Hindlimb muscle (tissue), 1 donor: Measurements from ENCODE around the gene HEG1. TPM values are rescaled to one million over a fixed set of nuclear protein-coding genes. Genes with fewer than 3 reads are reported as not detected.

Experiments used
- DNase-seq: peaks from one replicate; pipeline ENCODE4 v3.0.0-alpha.2; 2013
- polyA plus RNA-seq: library from polyadenylated mRNA; unstranded; fragments of 120-200 nt; gene quantifications from one replicate; pipeline ENCODE4 v1.2.1, GENCODE V29; 2013; ENCODE audit not compliant: insufficient read length

HEG1 gene
- polyA plus RNA-seq, 1 donor = 27.2 TPM

DNA sequence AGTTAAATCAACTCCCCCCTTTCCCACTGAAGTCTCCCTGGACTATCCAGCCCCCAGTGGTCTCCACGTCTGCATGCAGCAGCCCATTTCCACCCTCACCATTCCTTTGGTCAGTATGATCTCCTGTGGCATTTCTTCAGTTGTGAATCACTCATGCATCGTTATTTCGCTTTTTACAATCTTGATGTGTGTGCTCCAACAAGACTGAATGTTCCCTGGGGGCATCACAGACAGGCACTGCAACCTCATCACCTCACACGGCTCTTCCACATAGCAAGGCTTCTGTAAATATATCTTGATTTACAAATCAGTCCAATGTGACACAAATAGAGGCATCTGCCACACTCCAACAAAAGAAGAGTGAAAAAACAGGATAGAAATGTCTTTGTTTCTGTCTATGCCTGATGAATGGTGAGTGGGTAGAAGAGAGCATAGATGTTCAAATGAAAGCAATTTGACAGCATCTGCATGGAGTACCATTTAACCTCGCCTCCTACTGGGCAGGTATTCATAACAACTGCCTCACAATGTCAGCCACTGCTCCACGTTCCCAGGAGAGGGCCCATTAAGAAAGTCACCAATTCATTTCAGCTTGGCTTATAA is 5.2 kb downstream of the HEG1 start:
- no peak for DNase-seq

DNA sequence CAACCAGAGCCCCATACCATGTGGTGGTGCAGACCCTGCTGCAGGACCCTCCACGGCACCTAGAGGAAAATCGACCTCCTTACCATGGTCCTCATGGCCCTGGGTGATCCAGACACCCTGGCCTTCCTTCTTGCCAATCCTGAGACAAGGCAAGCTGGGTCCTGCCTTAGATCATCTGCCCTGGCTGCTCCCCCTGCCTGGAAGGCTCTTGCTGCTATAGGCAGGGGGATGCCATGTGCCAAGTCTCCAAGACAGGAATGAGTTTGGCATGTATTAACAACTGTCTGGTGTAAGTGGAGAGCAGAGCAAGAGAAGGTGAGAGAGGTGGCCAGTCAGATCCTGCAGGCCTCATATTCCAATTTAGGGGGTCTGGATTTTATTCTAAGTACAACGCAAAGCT is 7.5 kb downstream of the HEG1 start:
- DNase-seq = no peak

DNA sequence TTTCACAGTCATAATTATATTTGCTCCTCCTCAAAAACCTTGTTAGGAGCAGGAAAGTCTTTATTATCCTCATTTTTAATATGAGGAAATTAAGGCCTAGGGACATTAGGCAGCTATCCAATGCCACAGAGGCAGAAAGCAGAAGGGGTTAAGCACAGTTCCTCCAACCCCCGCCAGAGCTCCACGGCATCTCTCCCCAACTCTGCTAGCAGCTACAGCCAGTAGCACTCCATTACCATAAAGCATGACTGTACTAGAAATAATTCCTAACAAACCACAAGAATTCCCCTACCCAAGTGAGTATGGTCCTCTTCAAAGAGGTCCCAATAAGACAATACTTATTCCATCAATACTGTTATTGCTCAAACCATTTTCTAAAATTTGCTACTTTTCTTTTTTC is 9.8 kb downstream of the HEG1 start:
- DNase-seq = no peak

DNA sequence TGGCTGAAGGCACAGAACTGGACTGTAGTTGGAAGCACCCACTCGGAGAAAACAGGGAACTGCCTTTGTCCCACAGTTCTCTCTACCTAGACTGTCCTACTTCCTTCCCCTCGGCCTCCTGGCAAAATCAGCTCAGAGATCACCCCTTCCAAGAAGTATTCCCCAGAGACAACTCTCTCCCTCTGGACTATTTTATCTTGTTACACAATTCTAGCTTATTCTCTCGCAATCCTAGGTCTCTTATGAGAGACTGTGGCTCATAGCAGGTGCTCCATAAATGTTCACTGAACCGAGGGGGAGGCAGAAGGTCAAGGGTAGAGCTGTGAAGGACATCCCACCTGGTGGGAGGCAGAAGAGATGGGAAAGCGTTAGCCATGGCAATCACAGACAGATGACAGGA is 10.6 kb downstream of the HEG1 start:
- DNase-seq = no peak

DNA sequence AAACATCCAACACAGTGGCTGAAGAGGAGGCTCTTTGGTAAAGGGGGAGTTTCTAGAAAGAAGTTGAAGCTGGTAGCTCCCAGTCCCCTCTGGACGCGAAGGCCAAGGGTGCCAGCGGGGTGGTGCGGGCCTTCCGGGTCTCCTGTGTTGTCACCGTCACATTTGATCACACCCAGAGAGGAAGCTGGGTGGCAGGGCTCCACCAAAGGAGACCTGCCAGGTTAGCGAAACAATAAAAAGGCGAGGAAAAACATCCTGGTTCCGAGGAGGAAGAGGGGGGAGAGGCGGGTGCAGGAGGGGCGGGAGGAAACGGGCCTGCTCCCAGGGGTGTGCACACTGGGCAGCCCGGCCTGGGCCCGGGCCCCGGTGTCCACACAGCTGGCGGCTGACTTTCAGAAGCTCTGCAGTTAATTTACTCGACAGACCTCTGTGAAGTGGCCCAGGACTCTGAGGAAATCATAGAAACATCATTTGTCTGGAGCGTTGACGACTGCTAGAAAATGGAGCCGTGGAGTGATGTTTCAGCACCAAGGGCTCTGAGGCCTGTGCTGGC is 12.1 kb downstream of the HEG1 start:
- no peak for DNase-seq

DNA sequence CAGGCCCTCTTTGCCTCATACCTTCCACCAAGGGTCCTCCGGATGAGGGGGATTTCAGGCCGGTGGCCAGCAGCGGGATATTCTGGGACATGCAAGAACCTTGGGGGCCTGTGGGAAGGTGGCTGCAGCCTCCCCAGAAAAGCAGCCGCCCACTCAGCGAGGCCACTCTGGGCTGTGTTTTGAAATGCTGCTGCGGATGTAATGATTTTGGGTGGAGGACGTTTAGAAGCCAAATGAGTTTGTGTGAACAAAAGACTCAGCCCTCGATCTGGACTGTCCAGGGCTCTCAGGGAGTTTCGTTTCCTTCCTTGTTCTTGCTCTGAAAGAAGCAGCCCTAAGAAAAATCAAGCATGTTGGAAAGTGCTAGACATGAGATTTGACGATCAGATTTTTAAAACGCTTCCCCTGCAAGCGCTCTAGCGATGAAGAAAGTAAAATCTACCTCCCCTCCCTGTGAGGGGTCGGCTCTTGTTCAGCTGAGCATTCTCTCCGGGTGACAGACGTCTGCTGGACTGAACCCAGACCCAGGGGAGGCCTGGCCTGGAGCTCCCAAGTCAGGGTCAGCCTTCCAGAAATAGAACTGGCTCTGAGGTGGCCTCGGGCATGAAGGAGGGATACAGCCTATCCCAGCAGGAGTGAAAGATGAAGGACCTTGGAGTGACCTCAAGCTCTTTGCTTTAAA is 12.9 kb downstream of the HEG1 start:
- DNase-seq = peak; percentile 71

DNA sequence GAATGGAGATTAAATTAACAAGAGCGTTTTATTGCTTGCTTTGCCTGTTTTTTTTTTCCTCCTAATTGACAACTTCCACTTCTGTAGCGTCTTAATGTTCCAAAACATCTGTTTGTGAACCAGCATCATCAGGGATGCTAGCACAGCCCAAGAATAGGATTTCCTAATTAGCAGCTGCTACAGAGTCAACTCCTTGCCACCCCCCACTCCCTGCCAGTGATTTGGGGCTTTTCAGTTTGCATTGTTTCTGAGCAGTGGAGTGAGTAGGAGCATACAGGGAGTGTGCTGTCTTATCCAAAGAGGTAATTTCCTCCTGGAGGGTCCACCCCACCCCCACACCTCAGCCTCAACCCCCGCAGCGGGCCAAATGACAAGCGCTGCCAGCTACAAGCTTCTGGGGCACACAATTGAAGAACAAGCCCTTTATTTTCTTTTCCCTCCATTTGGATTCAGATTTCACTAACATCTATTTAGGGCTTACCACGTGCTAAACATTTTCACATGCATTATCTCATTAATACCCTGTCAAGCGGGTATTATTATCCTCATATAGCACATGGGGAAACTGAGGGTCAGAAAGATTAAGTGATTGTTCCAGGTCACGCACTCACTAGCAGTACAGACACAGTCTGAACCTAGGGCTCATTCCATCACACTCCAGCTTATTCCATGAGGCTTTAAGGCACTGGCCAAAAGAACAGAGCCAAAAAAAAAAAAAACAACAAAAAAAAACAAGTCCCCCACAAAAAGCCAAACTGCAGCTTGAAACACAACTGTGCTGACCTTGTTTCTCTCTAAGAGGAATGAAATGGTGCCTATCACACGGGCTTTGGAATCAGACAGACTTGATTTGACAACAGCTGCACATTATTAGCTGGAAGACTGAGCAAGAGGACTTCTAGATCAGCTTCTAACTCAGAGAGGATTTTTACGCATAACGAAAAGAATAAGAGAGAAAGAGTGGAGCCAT is 16.4 kb downstream of the HEG1 start:
- DNase-seq = no peak

DNA sequence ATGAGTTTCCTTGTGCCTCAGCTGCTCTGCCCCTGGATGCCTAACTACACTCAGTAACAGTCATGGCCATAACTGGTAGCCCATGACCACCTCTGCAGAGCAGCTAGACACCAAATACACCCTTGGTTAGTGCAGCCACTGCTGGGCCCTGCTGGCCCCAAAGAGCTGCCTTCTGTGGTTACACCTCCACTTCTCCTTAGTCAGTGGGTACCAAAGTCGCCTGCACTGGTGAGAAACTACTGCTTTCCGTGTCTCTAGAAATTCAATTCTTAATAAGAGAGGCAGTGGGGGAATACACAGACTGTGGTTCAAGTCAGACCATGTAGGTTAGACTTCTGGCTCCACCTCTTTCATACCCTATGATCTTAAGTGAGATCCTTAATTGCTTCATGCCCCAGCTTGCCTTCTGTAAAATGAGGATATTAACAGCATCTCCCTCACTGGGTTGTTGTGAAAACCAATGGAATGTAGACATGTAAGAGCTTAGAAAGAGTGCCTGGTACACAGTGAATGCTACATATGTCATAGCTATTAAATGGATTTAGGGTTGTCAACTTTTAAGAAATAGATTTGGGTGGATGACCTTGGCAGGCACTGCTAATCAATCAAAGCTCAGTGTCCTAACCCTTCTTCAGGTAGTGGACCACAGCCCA is 18.2 kb downstream of the HEG1 start:
- DNase-seq = no peak

DNA sequence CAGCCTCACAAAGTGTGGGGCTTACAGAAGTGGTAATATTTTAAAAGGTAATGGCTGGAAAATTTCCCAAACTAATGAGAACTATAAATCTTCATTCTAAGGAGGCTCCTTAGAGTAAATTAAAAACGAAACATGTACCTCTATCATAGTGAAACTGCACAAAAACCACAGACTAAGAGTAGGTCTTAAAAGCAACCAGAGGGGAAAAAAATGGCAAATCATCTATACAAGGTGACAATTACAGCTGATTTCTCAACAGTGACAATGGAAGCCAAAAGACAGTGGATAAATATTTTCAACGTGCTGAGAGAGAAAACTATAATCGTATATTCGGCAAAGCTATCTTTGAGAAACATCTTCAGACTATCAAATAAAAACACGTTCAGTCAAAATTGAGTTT is 20.6 kb downstream of the HEG1 start:
- no peak for DNase-seq

DNA sequence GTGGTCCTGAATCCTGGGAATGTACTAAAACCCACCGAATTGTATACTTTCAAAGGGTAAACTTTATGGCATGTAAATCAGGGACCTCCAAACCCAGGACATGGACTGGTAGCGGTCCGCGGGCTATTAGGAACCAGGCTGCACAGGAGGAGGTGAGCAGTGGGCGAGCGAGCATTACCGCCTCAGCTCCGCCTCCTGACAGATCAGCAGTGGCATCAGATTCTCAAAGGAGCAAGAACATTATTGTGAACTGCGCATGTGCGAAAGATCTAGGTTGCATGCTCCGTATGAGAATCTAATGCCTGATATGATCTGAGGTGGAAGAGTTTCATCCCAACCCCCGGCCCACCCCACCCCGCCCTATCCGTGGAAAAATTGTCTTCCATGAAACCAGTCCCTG is 22.2 kb downstream of the HEG1 start:
- no peak for DNase-seq

DNA sequence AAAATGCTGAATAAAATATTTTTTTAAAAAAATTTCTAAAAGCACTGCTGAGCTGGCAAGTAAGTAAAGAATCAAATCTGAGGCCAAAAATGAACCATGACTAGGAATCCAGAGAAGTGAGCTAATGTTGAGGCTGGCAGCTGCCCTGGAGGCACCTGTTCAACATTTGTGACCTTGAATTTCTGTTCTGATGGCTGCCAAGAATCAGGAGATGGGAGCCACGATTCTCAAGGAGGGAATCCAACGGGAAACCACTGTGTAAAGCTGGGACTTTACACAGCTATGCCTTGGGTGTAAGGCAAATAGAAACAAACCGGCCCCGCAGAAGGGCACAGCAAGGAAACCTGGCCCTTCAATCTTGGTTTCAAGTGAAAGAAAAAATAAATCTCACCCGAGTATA is 22.7 kb downstream of the HEG1 start:
- no peak for DNase-seq

DNA sequence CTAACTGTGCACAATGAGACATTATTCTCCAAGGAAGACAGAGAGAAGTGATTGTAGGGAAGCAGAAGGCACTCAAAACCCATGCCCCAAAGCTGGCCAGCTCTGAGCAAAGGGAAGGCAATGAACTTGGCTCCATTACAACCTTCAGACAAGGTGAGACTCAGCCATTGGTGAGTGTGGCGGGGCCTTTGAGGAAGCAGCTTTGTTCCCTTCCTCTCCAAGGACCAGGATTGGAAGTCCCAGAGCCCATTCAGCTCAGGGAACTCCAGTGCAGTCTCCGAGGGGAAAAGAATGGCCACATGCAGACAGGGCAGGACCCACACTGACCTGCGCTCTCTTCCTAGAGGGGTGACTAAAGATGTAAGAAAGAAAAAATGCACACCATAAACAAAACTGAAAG is 23.1 kb downstream of the HEG1 start:
- DNase-seq = no peak

DNA sequence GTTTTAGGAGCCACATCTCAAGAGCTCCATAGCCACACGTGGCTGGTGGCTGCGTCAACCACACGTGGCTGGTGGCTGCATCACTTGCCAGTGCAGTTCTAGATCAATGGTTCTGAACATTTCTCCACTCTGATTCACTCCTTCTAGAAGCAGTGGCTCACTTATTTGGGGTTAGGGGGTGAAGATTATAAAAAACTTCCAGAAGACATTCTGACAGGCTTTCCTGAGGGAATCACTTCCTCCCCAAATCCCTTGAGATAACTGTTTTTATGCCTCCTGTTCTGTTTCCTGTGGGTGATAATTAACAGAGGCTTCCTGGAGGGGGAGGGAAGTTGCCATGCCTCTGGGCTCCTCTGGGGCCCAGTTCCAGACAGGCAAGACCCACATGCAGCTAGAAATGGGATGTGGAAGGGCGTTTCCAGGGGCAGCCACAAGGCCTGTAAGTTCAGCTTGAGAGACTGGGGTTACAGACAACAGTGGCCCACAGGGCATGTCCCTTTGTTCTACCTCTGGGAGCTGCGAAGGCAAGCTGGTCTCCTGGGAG is 23.6 kb downstream of the HEG1 start:
- DNase-seq = no peak

DNA sequence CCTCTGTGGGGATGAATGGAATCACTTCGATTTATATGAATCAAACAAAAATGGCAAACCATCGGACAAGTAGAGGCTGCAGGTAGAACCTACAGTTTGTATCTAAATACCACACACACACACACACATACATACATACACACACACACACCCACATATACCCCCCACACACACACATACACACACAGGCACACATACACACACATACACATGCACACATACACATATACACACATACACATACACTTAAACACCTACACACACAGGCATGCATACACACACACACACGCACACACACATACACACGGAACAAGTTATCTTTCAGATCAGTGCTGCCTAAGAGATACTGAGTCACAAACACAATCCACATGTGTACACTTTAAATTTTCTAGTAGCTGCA is 24.3 kb downstream of the HEG1 start:
- no peak for DNase-seq

DNA sequence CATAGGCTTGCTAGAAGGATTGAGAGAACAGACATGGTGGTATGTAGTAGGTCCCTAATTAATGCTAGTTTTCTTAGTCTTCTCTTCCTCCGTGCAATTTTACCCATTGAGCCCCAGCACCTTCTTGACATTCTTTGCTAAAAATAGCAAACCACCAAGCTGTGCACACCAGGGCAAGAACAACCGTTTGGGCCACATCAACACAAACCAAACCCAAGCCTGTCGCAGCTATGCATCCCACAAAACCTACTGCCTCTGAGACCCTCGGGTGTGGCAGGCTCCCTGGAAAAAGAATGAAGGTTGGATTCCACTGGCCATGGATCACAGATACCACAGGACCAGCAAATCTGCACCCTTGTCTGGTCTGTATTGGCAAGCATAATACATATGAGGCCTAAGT is 27.1 kb downstream of the HEG1 start:
- DNase-seq = no peak

DNA sequence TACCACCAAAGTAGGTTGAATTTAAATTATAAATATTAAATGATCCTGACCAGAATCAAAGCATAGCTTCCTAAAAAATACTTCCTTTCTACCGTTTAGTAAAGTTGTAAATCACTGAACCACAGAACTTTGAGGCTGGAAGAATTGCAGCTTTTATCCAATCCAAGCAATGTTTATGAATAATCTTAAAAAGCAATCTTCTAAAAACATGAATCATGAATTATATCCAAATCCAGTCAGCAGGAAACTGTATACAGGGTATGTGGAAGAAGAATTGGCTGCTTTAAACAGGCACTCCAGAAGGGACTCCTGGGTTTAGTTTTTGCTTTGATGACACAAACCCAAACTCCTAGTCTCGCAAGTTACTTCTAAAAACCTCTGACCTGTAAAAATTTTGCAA is 30.2 kb downstream of the HEG1 start:
- no peak for DNase-seq

DNA sequence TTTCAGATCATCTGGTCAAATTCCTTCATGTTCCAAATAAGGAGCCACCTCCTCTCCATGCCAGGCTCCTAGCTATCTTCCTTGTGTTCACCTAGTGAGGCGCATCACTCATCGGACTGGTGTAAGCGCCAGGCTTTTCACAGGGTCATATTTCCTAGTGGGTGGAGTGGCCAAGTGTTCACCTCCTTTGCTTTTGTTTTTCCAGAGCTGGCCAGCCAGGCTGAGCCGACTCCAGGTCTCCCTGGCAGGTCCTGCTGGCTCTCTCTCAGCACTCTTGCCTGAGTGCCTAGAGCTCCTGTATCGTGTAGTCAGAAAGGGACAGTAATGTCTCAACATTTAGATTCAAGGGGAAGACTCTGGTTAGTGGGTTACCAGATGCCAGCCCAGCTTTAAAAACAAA is 31.0 kb downstream of the HEG1 start:
- DNase-seq = peak; percentile 53

DNA sequence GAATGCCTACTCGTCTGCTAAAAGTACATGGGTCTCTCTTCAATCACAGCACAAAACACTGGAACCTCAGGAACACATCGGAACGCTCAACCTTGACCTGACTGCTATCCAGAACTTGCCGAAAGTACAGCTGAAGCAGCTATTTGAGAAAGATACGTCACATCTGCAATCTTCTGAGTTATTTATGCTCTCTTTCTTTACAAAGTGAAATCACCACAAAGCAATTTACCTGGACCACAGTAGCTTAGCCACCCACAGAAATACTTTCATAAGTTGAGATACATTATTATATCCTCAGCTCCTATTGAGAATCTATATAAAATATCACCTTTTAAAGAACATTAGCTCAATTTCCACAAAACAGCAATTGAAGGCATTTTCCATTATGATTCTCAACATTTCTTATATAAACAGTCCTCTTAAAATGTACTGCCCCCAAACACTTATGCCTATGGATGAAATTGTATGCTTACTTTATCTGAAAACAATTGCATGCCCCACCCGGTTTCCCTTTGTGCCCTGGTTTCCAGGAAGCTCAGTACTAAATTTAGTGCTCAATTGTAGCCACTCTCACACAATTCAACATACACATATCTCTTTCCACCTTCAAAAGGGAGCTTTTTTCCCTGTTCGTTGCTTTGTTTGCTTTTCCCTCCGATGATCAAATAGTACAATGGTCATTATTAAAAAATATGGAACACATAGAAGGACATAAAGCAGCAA is 31.8 kb downstream of the HEG1 start:
- no peak for DNase-seq

DNA sequence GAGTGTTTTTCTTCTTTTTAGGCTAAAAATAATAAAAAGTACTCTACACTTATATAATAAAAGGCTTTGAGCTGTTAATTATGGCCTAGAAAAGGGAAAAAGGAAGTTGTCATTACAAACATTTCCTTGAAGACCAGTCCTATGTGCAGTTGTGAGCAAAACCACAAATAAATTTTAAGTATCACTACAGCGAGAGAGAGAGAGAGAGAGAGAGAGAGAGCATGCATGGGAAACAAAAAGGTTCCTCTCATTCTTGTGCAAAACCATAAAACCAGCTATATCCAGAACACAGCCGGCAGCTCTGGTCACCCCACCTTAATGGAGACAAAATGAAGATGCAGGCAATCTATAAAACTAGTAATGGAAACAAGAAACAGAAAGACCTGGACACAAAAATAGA is 33.6 kb downstream of the HEG1 start:
- no peak for DNase-seq

DNA sequence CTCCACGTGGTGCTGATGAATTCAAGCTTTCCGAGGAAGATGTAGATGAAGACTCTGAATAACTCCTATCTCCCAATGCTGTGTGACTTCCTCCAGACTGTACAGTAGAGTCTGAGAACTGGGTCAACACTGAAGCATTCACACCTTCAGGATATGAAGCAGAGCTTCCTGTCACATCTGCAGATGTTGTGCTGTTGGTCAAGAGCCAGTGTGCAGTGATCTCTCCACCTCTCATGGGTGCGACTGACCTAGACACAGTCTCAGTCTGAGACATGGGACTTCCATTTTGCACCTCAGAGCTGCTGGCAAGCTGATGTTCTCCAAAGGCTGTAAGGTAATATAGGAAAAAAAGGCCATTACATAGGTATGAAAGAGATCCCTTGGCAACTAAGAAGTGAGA is 36.5 kb downstream of the HEG1 start:
- DNase-seq = no peak

DNA sequence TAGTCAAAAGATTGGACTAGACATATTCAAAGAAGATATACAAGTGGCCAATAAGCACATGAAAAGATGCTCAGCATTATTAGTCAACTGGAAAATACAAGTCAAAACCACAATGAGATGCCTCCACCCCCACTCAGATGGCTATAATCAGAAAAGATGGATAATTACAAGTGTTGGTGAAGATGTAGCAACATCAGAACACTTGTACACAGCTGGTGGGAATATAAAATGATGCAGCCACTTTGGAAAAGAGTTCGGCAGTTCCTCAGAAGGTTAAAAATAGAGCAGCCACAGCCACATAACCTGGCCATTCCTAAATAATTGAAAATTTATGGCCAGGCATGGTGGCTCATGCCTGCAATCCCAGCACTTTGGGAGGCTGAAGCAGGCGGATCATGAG is 38.4 kb downstream of the HEG1 start:
- DNase-seq = no peak
